Nephron (organoid): Measurements from ENCODE around the gene ITFG2.
A peak's percentile ranks its signal among the peaks of the same experiment; 100 is the strongest.

Experiments
- H3K27ac Mint-ChIP-seq, 3 experiments: 2 replicates each; pipeline ENCODE4 v1.8.0; 2020; ENCODE audit warnings: mixed read lengths in 3 of 3, mild to moderate bottlenecking in 2 of 3, moderate library complexity in 1 of 3
- H3K27me3 Mint-ChIP-seq: 2 replicates; pipeline ENCODE4 v1.8.0; 2021; ENCODE audit warnings: low read depth, mild to moderate bottlenecking, moderate library complexity, mixed read lengths
- H3K36me3 Mint-ChIP-seq: 2 replicates; pipeline ENCODE4 v1.8.0; 2020; ENCODE audit warnings: low read depth, mixed read lengths
- H3K4me1 Mint-ChIP-seq: 2 replicates; pipeline ENCODE4 v1.8.0; 2020; ENCODE audit warnings: mixed read lengths
- H3K4me3 Mint-ChIP-seq, 3 experiments: 2 replicates each; pipeline ENCODE4 v1.8.0; 2020; ENCODE audit warnings: mild to moderate bottlenecking in 3 of 3, mixed read lengths in 3 of 3, moderate library complexity in 2 of 3
- H3K9me3 Mint-ChIP-seq: 2 replicates; pipeline ENCODE4 v1.8.0; 2020; ENCODE audit warnings: mixed read lengths
- TF ChIP-seq, protein P1 (sequence below), 3 experiments: fragments of 200-600 bp; sonication (generic); IDR thresholded peaks; one replicate each; pipeline ENCODE4 v1.5.0; 2021; ENCODE audit warnings: antibody characterized with exemption in 3 of 3; ENCODE audit not compliant: unreplicated experiment in 3 of 3

Gene ITFG2

DNA sequence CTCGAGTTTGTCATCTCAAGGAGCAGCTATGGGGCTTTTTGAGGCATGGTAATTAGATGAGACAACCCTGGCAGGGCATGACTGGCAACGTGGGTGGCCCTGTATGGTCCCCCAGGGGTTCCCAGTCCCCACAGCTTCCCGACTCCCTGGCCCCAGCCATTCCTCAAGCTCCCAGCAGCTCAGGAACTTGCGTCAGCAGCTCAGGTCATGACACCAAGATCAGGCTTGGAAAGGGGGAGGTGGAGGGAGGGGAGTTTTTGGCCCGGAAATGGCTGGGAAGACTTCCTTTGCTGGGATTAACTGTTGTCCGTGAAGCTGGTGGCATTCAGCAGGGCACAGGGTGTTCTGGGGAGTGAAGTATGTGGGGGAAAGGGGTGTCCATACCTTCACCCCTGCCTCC, 32.8 kb downstream of the ITFG2 start:
- Mint-ChIP-seq H3K36me3 (no peaks in the 10 kb centered on the region), H3K4me1 (peaks cover 39% of the 10 kb centered on the region), H3K27ac (peak overlapping the region; percentile 6 to 65 (median 37)), H3K9me3 (no peaks in the 10 kb centered on the region), H3K4me3 (no peak overlapping the region), H3K27me3 (no peaks in the 10 kb centered on the region)
- TF ChIP-seq, protein P1, sequence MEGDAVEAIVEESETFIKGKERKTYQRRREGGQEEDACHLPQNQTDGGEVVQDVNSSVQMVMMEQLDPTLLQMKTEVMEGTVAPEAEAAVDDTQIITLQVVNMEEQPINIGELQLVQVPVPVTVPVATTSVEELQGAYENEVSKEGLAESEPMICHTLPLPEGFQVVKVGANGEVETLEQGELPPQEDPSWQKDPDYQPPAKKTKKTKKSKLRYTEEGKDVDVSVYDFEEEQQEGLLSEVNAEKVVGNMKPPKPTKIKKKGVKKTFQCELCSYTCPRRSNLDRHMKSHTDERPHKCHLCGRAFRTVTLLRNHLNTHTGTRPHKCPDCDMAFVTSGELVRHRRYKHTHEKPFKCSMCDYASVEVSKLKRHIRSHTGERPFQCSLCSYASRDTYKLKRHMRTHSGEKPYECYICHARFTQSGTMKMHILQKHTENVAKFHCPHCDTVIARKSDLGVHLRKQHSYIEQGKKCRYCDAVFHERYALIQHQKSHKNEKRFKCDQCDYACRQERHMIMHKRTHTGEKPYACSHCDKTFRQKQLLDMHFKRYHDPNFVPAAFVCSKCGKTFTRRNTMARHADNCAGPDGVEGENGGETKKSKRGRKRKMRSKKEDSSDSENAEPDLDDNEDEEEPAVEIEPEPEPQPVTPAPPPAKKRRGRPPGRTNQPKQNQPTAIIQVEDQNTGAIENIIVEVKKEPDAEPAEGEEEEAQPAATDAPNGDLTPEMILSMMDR (IDR thresholded peaks at IDR 0.05; ENCODE audit: unreplicated experiment in 3 of 3), result no peak

DNA sequence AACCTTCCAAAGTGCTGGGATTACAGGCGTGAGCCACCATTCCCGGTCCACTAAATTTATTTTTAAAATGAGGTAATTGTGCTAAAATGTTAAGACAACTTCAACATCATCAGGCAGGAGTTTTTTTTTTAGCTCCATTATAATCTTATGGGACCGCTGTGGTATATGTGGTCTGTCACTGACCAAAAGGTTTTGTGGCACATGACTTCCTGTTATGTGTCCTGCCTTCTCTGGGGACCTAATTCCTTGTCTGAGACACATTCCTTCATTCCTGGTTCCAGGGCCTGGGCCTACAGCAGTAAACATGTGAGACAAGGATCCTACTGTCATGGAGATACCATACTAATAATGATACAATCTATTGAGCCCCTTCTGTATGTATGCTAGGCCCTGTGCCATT, 39.5 kb downstream of the ITFG2 start:
- Mint-ChIP-seq H3K27ac (no peak overlapping the region), H3K9me3 (no peaks in the 10 kb centered on the region)

DNA sequence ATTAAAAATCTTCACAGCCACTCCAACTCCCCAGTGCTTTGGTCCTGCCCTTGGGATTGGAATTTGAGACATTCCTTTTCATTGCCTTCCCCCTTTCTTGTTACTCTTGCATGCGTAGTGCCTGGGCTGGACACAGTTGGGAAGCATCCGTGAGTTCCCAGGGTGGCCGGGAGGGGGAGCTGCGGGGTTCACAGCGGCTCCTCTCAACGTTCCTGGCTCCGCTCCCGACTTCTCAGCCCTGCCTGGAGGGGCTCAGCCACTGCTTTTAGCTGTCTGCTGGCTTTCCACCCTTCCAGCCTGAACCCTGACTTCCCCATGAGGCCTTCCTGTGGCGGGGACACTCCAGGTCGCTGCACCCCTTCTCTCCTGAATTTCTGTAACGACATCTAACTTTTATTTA, 41.2 kb downstream of the ITFG2 start:
- H3K36me3 Mint-ChIP-seq, result peaks cover 2% of the 10 kb centered on the region

More for the DNA sequence above, 39.5 kb downstream of the ITFG2 start:
- TF ChIP-seq, protein P1 (IDR thresholded peaks at IDR 0.05; ENCODE audit: unreplicated experiment in 3 of 3), result no peak
- Mint-ChIP-seq H3K27me3 (peaks cover 5% of the 10 kb centered on the region), H3K36me3 (no peaks in the 10 kb centered on the region), H3K4me3 (no peak overlapping the region), H3K4me1 (peaks cover 36% of the 10 kb centered on the region)

DNA sequence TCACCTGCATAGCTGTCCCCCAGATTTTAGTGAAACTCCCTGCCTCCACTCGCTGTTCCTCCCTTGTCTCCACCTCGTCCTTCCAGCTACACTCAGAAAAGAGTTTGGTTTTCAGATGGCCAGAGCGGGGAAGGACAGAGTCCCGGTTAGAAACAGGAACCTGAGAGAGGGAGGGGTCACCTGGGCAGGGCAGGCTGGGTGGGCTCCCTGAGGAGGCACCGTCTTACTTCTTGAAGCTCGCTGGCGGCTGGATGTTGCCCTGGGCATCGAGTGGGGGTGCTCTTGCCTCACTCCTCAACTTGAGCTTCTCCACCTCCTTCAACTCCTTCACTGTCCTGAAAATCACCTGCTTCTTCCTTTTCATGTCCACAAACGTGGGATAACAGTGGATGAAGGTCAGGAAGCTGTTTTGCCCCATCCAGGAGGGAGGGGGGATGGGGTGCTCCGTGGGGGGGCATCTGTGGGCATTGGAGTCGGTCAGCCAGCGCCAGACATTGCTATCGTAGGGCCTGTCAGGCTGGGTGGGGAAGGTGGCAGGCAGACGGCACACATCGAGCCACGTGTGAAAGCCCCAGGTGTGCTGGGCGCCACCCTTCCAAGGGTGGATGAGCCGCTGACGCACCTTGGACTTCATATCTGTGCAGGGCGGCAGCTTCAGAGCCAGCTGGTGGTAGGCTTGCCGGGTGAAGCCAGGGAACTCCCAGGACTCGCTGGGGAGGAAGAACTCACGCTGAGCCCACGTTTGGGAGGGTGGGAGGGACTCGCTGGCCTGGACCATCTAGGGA, 42.4 kb downstream of the ITFG2 start:
- no peak overlapping the region for H3K27ac Mint-ChIP-seq
- peaks cover 5% of the 10 kb centered on the region for H3K27me3 Mint-ChIP-seq
- H3K9me3 Mint-ChIP-seq, result no peaks in the 10 kb centered on the region
- TF ChIP-seq, protein P1 (IDR thresholded peaks at IDR 0.05; ENCODE audit: unreplicated experiment in 3 of 3), result no peak
- H3K4me3 Mint-ChIP-seq, result no peak overlapping the region
- peaks cover 16% of the 10 kb centered on the region for H3K4me1 Mint-ChIP-seq
- peaks cover 10% of the 10 kb centered on the region for H3K36me3 Mint-ChIP-seq

More for the DNA sequence above, 41.2 kb downstream of the ITFG2 start:
- H3K9me3 Mint-ChIP-seq, result no peaks in the 10 kb centered on the region
- H3K27ac Mint-ChIP-seq, result no peak overlapping the region
- TF ChIP-seq, protein P1 (IDR thresholded peaks at IDR 0.05; ENCODE audit: unreplicated experiment in 3 of 3), result peak; percentile 77 to 86 (median 86)
- H3K4me3 Mint-ChIP-seq, result no peak overlapping the region
- H3K4me1 Mint-ChIP-seq, result peaks cover 26% of the 10 kb centered on the region
- H3K27me3 Mint-ChIP-seq, result peaks cover 5% of the 10 kb centered on the region

DNA sequence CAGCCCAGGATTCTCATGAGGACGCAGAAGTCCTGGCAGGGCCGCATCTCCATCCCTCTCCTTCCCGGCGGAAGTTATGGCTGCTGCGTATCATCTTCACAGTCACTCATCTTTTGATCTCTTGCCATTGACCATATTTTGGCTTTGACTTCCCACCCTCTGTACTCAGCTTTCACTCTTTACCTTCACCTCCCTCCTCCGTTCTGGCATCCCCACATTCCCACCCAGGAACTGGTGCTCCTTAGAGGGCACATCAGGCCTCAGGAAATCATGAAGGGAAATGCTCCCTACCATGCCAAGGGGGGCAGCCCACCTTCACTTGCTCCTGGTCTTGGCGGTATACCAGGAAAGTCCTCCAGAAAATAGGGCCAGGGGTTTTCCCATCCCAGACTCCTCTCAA, 43.1 kb downstream of the ITFG2 start:
- H3K27me3 Mint-ChIP-seq, result peaks cover 5% of the 10 kb centered on the region
- H3K4me1 Mint-ChIP-seq, result peaks cover 15% of the 10 kb centered on the region
- TF ChIP-seq, protein P1 (IDR thresholded peaks at IDR 0.05; ENCODE audit: unreplicated experiment in 3 of 3), result no peak
- no peak overlapping the region for H3K27ac Mint-ChIP-seq
- no peaks in the 10 kb centered on the region for H3K9me3 Mint-ChIP-seq
- H3K4me3 Mint-ChIP-seq, result no peak overlapping the region
- H3K36me3 Mint-ChIP-seq, result peaks cover 16% of the 10 kb centered on the region

DNA sequence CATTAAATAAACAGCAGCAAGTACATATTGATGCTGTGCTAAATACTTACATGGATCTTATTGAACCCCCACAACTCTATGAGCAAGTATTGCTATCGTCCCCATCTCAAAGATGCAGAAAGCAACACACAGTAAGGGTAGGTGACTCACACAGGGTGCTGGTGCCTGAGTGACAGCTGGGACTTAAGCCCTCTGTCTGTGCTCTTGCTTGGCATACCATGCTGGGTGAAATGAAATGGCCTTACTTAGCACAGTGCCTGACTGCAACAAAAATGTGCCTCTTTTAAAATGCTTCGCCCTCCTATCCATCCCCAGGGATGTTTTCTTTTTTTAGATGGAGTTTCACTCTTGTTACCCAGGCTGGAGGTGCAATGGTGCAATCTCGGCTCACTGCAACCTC, 43.6 kb downstream of the ITFG2 start:
- TF ChIP-seq, protein P1 (IDR thresholded peaks at IDR 0.05; ENCODE audit: unreplicated experiment in 3 of 3), result no peak
- H3K4me1 Mint-ChIP-seq, result peaks cover 15% of the 10 kb centered on the region
- H3K9me3 Mint-ChIP-seq, result no peaks in the 10 kb centered on the region
- H3K27ac Mint-ChIP-seq, result no peak overlapping the region
- H3K4me3 Mint-ChIP-seq, result no peak overlapping the region
- peaks cover 5% of the 10 kb centered on the region for H3K27me3 Mint-ChIP-seq
- peaks cover 16% of the 10 kb centered on the region for H3K36me3 Mint-ChIP-seq
